ENCODE data around the gene SVOPL.

DNA sequence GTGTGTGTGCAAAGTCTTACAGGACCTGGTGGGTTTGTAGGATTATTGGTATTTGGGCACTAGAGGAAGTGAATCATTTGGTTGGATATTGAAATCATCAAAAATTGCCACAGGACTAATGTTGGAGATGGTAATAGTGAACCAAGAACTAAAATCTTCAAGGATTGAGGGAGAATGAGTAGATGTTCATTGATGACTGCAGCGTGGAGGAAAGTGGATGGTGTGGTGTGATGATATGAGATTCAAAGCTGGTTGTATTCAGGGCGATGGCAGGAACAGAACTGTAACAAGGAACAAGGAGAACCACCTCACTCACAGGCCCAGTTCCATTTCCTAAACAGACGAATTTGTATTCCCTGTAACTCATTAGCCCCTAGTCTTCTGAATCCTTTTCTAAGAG is 150.8 kb downstream of the SVOPL start:
- TF ChIP-seq, protein P1, sequence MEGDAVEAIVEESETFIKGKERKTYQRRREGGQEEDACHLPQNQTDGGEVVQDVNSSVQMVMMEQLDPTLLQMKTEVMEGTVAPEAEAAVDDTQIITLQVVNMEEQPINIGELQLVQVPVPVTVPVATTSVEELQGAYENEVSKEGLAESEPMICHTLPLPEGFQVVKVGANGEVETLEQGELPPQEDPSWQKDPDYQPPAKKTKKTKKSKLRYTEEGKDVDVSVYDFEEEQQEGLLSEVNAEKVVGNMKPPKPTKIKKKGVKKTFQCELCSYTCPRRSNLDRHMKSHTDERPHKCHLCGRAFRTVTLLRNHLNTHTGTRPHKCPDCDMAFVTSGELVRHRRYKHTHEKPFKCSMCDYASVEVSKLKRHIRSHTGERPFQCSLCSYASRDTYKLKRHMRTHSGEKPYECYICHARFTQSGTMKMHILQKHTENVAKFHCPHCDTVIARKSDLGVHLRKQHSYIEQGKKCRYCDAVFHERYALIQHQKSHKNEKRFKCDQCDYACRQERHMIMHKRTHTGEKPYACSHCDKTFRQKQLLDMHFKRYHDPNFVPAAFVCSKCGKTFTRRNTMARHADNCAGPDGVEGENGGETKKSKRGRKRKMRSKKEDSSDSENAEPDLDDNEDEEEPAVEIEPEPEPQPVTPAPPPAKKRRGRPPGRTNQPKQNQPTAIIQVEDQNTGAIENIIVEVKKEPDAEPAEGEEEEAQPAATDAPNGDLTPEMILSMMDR (IDR thresholded peaks at IDR 0.05; ENCODE audit: poor library complexity), result no peak
- TF ChIP-seq EZH2 (IDR thresholded peaks at IDR 0.05; ENCODE audit: borderline replicate concordance), result no peak

Measured in hepatocyte (in vitro differentiated cells).